Activated CD4-positive, alpha-beta T cell treated with anti-CD3 and anti-CD28 coated beads for 24 hours (primary cell): Measurements from ENCODE around the gene UBE2D2.

ENCODE experiments used
- DNase-seq, 2 donors: peaks; one replicate each; pipeline ENCODE4 v3.0.0-alpha.2; 2020; ENCODE audit warnings: low read depth in 2 of 2

UBE2D2 gene

GRCh38 chr5:139676406-139676805, 115.3 kb downstream of the UBE2D2 start:
- DNase-seq: no peak

GRCh38 chr5:139676951-139677735, 116.0 kb downstream of the UBE2D2 start:
- DNase-seq: no peak
